CD4-positive, alpha-beta T cell treated with Interleukin-15 for 4 hours (primary cell): Measurements from ENCODE around the gene SCUBE2.

ENCODE experiments used
- DNase-seq: peaks from one replicate; pipeline ENCODE4 v3.0.0-alpha.2; 2020; ENCODE audit warnings: low spot score

SCUBE2 gene

GRCh38 chr11:9074338-9075029, 16.9 kb downstream of the SCUBE2 start:
- DNase-seq = no peak

GRCh38 chr11:9073466-9074225, 17.8 kb downstream of the SCUBE2 start:
- no peak for DNase-seq

GRCh38 chr11:9072626-9073176, 18.7 kb downstream of the SCUBE2 start:
- DNase-seq = no peak

- DNase-seq = no peak
These were observed 19.7 kb downstream of the SCUBE2 start for GRCh38 chr11:9071692-9072091.

GRCh38 chr11:9070749-9071491, 20.5 kb downstream of the SCUBE2 start:
- DNase-seq = no peak

- DNase-seq = no peak
These were observed 21.4 kb downstream of the SCUBE2 start for GRCh38 chr11:9069862-9070470.

GRCh38 chr11:9069256-9069655, 22.1 kb downstream of the SCUBE2 start:
- DNase-seq = no peak

- no peak for DNase-seq
These were observed 24.9 kb downstream of the SCUBE2 start for GRCh38 chr11:9066433-9066925.

GRCh38 chr11:9065607-9066432, 25.6 kb downstream of the SCUBE2 start:
- DNase-seq = no peak

- DNase-seq = no peak
These were observed 29.6 kb downstream of the SCUBE2 start for GRCh38 chr11:9061807-9062206.

GRCh38 chr11:9060700-9061111, 30.7 kb downstream of the SCUBE2 start:
- no peak for DNase-seq

GRCh38 chr11:9059406-9059805, 32.0 kb downstream of the SCUBE2 start:
- no peak for DNase-seq

GRCh38 chr11:9057888-9058287, 33.5 kb downstream of the SCUBE2 start:
- DNase-seq = no peak

- DNase-seq = no peak
These were observed 34.4 kb downstream of the SCUBE2 start for GRCh38 chr11:9057007-9057406.

- DNase-seq = no peak
These were observed 34.9 kb downstream of the SCUBE2 start for GRCh38 chr11:9056467-9056866.

- no peak for DNase-seq
These were observed 37.9 kb downstream of the SCUBE2 start for GRCh38 chr11:9053316-9054035.

- no peak for DNase-seq
These were observed 39.1 kb downstream of the SCUBE2 start for GRCh38 chr11:9052316-9052715.

GRCh38 chr11:9049959-9050358, 41.4 kb downstream of the SCUBE2 start:
- no peak for DNase-seq

- DNase-seq = no peak
These were observed 43.4 kb downstream of the SCUBE2 start for GRCh38 chr11:9047964-9048523.

GRCh38 chr11:9046481-9046880, 44.9 kb downstream of the SCUBE2 start:
- no peak for DNase-seq
